ENCODE data around the gene DTX3. TPM values are rescaled to one million over a fixed set of nuclear protein-coding genes. Genes with fewer than 3 reads are reported as not detected.

DTX3 gene
- total RNA-seq, 1 donor from 2014 or later = 83.0 TPM

DNA sequence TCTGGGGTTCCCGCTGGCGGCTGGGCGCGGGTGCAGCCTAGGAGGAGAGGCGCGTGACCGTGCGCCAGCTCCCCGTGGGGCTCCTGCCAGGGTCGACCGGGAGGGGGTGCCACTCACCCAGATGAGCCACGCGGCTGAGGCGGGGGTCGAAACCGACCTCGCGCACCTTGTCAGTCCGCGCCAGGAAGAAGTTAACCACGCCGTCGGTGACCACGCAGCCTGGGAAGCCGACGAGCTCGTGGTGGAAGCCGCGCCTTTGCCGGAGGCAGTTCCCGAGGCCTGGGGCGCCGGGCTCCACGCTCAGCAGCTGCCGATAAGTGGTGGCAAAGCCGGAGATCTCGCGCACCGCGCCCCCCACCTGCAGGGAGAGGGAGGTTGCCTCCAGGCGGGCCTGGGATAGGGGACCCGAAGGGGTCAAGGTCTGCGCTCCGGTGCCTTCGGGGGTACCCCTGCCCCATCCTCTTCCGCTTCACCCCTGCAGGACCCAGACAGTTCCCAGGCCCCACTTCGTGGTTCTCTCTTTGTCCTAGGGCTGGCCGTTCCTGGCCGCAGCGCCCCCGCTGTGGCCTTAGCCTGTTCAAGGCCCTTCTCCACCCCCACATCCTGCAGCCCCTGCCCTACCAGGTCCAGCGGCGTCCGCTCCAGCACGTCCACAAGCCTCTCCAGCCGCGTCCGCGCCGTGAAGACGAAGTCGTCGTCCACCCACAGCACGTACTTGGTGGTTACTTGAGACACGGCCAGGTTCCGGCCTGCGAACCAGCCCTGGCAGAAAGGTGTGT, 23.1 kb downstream of the DTX3 start:
- TF ChIP-seq CTCF (IDR thresholded peaks at IDR 0.05; ENCODE audit: unreplicated experiment) = no peak
- Mint-ChIP-seq H3K4me3 (ENCODE audit: low read depth) (no peak overlapping the region), H3K9me3 (ENCODE audit: low read depth) (no peaks in the 10 kb centered on the region), H3K27me3 (peaks cover 90% of the 10 kb centered on the region), H3K4me1 (ENCODE audit: low read depth) (no peaks in the 10 kb centered on the region), H3K36me3 (ENCODE audit: insufficient read depth) (no peaks in the 10 kb centered on the region), H3K27ac (no peak overlapping the region)
- peak; percentile 11 for DNase-seq (ENCODE audit: low spot score, unreplicated experiment)

DNA sequence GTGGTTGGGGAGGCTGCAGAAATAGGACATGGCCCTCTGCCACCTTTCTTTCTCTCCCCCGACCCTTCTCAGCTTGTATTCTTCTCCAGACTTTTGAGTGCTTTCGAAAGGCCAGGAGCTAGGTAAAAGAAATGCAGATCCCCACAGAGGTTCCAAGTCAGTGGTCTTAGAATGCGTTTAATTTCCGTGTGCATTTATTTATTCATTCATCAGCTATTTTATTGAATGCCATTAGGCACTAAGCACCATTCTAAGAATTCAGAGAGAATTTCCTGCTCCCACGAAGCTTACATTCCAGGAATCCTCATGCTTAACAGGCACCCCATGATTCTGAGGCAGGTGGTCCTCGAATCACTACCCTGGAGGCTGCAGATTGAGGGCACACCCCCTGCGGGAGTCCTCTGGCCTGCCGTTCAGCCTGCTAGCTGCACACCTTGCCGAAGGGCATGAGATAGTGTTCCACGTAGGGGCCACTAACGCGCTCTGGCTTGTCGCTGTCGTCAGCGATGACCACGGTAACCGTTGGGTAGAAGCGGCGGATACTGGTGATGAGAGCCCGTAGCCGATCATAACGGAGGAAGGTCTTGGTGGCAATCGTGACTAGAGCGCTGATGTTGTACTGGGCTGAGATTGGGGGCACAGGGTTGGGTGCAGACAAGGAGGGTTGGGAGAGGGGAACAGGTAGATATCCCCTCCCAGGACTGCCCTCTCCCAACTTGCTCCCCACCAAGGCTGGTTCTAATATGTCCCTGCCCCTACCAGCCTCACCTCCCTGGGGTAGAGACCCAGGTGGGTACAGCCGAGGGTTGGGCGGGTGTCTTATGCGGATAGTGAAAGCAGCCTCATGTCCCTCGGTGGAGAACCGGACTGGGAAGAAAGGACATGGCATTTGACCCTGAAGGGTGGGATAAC, 23.9 kb downstream of the DTX3 start:
- peaks cover 86% of the 10 kb centered on the region for H3K27me3 Mint-ChIP-seq

DNA sequence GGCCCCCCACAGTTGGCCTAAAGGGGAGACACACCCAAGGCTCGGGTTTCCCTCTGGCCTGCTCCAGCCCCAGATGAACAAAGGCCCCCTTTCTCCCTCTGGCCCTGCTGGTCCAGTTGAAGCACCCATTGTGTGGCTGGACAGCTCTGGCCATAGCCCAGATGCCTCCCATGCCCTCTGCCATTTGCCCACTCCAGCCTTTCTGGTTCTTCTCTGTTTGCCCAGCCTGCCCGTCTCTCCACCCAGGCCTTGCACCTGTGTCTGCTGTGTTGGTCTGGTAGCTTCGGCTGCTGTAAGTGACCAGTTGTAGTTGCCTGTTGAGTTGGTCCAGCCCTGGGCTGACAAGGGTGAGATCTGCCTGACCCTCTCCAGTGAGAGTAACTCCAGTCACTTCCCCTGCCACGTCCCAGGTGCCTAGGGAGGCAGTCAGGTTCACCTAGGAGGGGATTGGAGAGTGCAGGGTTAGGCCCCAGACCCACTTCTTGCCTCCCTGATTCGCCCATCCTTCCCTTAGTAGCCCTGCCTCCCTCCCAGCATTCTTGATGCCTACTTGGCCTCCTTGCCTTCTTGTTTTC, 25.4 kb downstream of the DTX3 start:
- Mint-ChIP-seq H3K9me3 (ENCODE audit: low read depth) (no peaks in the 10 kb centered on the region), H3K27me3 (peaks cover 82% of the 10 kb centered on the region), H3K36me3 (ENCODE audit: insufficient read depth) (no peaks in the 10 kb centered on the region), H3K4me1 (ENCODE audit: low read depth) (no peaks in the 10 kb centered on the region), H3K27ac (no peak overlapping the region), H3K4me3 (ENCODE audit: low read depth) (no peak overlapping the region)
- TF ChIP-seq CTCF (IDR thresholded peaks at IDR 0.05; ENCODE audit: unreplicated experiment) = no peak
- no peak for DNase-seq (ENCODE audit: low spot score, unreplicated experiment)

More for the DNA sequence above, 23.9 kb downstream of the DTX3 start:
- Mint-ChIP-seq H3K9me3 (ENCODE audit: low read depth) (no peaks in the 10 kb centered on the region), H3K36me3 (ENCODE audit: insufficient read depth) (no peaks in the 10 kb centered on the region), H3K4me3 (ENCODE audit: low read depth) (no peak overlapping the region), H3K4me1 (ENCODE audit: low read depth) (no peaks in the 10 kb centered on the region), H3K27ac (no peak overlapping the region)
- peak; percentile 7 for DNase-seq (ENCODE audit: low spot score, unreplicated experiment)
- no peak for TF ChIP-seq CTCF (IDR thresholded peaks at IDR 0.05; ENCODE audit: unreplicated experiment)

GRCh38 chr12:57630891-57631433, 26.3 kb downstream of the DTX3 start:
- H3K27ac Mint-ChIP-seq = no peak overlapping the region
- DNase-seq (ENCODE audit: low spot score, unreplicated experiment) = no peak
- TF ChIP-seq CTCF (IDR thresholded peaks at IDR 0.05; ENCODE audit: unreplicated experiment) = no peak
- H3K27me3 Mint-ChIP-seq = peaks cover 79% of the 10 kb centered on the region
- H3K9me3 Mint-ChIP-seq (ENCODE audit: low read depth) = no peaks in the 10 kb centered on the region
- H3K4me3 Mint-ChIP-seq (ENCODE audit: low read depth) = no peak overlapping the region
- no peaks in the 10 kb centered on the region for H3K4me1 Mint-ChIP-seq (ENCODE audit: low read depth)
- no peaks in the 10 kb centered on the region for H3K36me3 Mint-ChIP-seq (ENCODE audit: insufficient read depth)

DNA sequence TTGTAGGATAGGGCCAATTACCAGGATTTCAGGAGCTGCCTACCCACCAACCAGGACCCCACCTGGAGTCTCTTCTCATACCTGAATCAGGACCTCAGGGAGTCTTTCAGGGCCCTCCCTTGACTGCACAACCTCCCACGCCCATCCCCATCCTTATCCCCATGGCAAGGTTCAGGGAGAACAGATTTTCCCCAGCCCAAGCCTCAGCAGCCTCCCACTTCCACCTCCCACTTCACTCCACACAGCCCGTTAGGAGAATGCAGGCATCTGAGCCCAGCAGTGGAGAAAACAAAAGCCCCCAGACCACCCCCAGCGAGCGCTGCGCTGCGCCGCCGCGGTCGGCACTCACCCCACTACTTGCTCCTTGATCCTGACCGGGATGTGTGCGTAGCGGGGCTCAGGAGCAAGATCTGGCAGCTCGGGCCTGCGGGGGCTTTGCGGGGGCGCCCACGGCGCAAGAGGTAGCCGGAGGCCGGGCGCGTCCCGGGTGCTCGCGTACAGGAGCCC, 27.0 kb downstream of the DTX3 start:
- Mint-ChIP-seq H3K4me3 (ENCODE audit: low read depth) (no peak overlapping the region), H3K9me3 (ENCODE audit: low read depth) (no peaks in the 10 kb centered on the region), H3K4me1 (ENCODE audit: low read depth) (no peaks in the 10 kb centered on the region), H3K27me3 (peaks cover 72% of the 10 kb centered on the region), H3K27ac (no peak overlapping the region), H3K36me3 (ENCODE audit: insufficient read depth) (no peaks in the 10 kb centered on the region)
- TF ChIP-seq CTCF (IDR thresholded peaks at IDR 0.05; ENCODE audit: unreplicated experiment) = no peak
- no peak for DNase-seq (ENCODE audit: low spot score, unreplicated experiment)
